H1 (cell line): ENCODE results near the gene SH2D5. TPM values are rescaled to one million over a fixed set of nuclear protein-coding genes. Genes with fewer than 3 reads are reported as not detected.
A peak's percentile ranks its signal among the peaks of the same experiment; 100 is the strongest.

Source experiments
- CTCF ChIA-PET: fragments of 300-600 bp; sonication (Branson Sonifier 250); formaldehyde crosslinking; loops from one replicate; lab custom pipeline; 2021; ENCODE audit not compliant: partially characterized antibody; lab: Charles Lee
- POLR2A ChIA-PET: fragments of 300-600 bp; sonication (Branson Sonifier 250); formaldehyde crosslinking; loops from one replicate; lab custom pipeline; 2021; ENCODE audit warnings: inconsistent platforms; ENCODE audit not compliant: partially characterized antibody; lab: Charles Lee
- DNase-seq, 2 experiments: peaks; one replicate each; pipeline versions ENCODE4 v3.0.0 to v3.0.0-alpha.2; 2010 to 2022; ENCODE audit warnings: low spot score in 2 of 2, low read depth in 1 of 2, mixed read lengths in 1 of 2
- FAIRE-seq: peaks from 2 replicates; lab custom pipeline; 2011; peaks lifted over from hg19 to GRCh38; lab: Jason Lieb, UNC
- H2AFZ ChIP-seq: 2 replicates; pipeline ENCODE4 v1.8.1; 2012; ENCODE audit warnings: low read length, inconsistent platforms
- H2AK5ac ChIP-seq: 2 replicates; pipeline ENCODE4 v1.6.1; 2013; ENCODE audit warnings: low read depth, low read length
- H2BK120ac ChIP-seq: replicated peaks from 2 replicates; pipeline ENCODE3; 2013; ENCODE audit warnings: low read depth, low read length, inconsistent platforms
- H2BK12ac ChIP-seq: 2 replicates; pipeline ENCODE4 v1.6.1; 2013; ENCODE audit warnings: low read depth, low read length
- H2BK15ac ChIP-seq: 2 replicates; pipeline ENCODE4 v1.6.1; 2013; ENCODE audit warnings: low read length
- H2BK20ac ChIP-seq: 2 replicates; pipeline ENCODE4 v1.6.1; 2013; ENCODE audit warnings: low read length
- H2BK5ac ChIP-seq: 2 replicates; pipeline ENCODE4 v1.6.1; 2013; ENCODE audit warnings: low read depth, low read length
- H3K14ac ChIP-seq: 2 replicates; pipeline ENCODE4 v1.6.1; 2013; ENCODE audit warnings: inconsistent platforms; ENCODE audit not compliant: insufficient read length
- H3K18ac ChIP-seq: 2 replicates; pipeline ENCODE4 v1.6.1; 2013; ENCODE audit warnings: low read length; ENCODE audit errors: extremely low read depth
- H3K23ac ChIP-seq: 2 replicates; pipeline ENCODE4 v1.6.1; 2013; ENCODE audit warnings: inconsistent platforms; ENCODE audit not compliant: insufficient read length
- H3K23me2 ChIP-seq: 2 replicates; pipeline ENCODE4 v1.6.1; 2013; ENCODE audit warnings: low read depth, low read length
- H3K27ac ChIP-seq: 2 replicates; pipeline ENCODE4 v1.6.1; 2011; ENCODE audit warnings: low read depth, low read length, inconsistent platforms
- H3K27me3 ChIP-seq, 4 experiments: replicated peaks in 1 of 4; 1 replicate in 1 of 4; 2 replicates in 3 of 4; pipeline versions ENCODE4 v1.6.1 to v1.8.1; 2011 to 2013; ENCODE audit warnings: low read length in 3 of 4, mild to moderate bottlenecking in 3 of 4, inconsistent platforms in 2 of 4, mixed read lengths in 2 of 4, moderate library complexity in 1 of 4; ENCODE audit not compliant: control insufficient read depth in 3 of 4, insufficient read depth in 3 of 4; ENCODE audit errors: extremely low read depth in 1 of 4
- H3K36me3 ChIP-seq, 4 experiments: 2 replicates each; pipeline versions ENCODE4 v1.6.1 to v1.8.1; 2011 to 2013; ENCODE audit warnings: mild to moderate bottlenecking in 4 of 4, low read length in 3 of 4, moderate library complexity in 2 of 4, control low read depth in 1 of 4, inconsistent platforms in 1 of 4; ENCODE audit not compliant: insufficient read depth in 4 of 4, control insufficient read depth in 2 of 4
- H3K4ac ChIP-seq: replicated peaks from 2 replicates; pipeline ENCODE3; 2013; ENCODE audit warnings: low read length, low read depth, mixed read lengths, inconsistent platforms; ENCODE audit not compliant: insufficient read length
- H3K4me1 ChIP-seq, 4 experiments: replicated peaks in 1 of 4; 1 replicate in 1 of 4; 2 replicates in 3 of 4; pipeline versions ENCODE4 v1.6.1 to v1.8.1; 2011 to 2013; ENCODE audit warnings: low read length in 3 of 4, inconsistent platforms in 2 of 4, mixed read lengths in 1 of 4; ENCODE audit not compliant: insufficient read depth in 4 of 4, control insufficient read depth in 3 of 4
- H3K4me2 ChIP-seq, 2 experiments: 2 replicates each; pipeline versions ENCODE4 v1.6.1 to v1.8.1; 2011 to 2013; ENCODE audit warnings: low read depth in 2 of 2, low read length in 2 of 2, control low read depth in 1 of 2, inconsistent platforms in 1 of 2, mild to moderate bottlenecking in 1 of 2; ENCODE audit not compliant: insufficient read depth in 1 of 2
- H3K4me3 ChIP-seq, 4 experiments: fragments of 200-600, 300-600 bp in 1 of 4; sonication (generic), shearing (Covaris generic), sonication (Bioruptor Twin) in 1 of 4; 2 replicates each; pipeline versions ENCODE4 v1.5.1 to v1.8.1; 2011 to 2016; ENCODE audit warnings: low read length in 4 of 4, low read depth in 3 of 4, control low read depth in 2 of 4, inconsistent platforms in 2 of 4, mild to moderate bottlenecking in 2 of 4, mixed read lengths in 1 of 4, moderate library complexity in 1 of 4; ENCODE audit not compliant: insufficient read depth in 2 of 4; ENCODE audit errors: extremely low read depth in 1 of 4
- H3K56ac ChIP-seq: replicated peaks from 2 replicates; pipeline ENCODE3; 2013; ENCODE audit warnings: low read depth, mild to moderate bottlenecking, mixed read lengths, low read length, inconsistent platforms; ENCODE audit not compliant: insufficient read length
- H3K79me1 ChIP-seq: 2 replicates; pipeline ENCODE4 v1.6.1; 2013; ENCODE audit warnings: low read depth, low read length, control low read depth
- H3K79me2 ChIP-seq, 2 experiments: 2 replicates each; pipeline versions ENCODE4 v1.6.1 to v1.8.1; 2012 to 2013; ENCODE audit warnings: low read length in 2 of 2, mild to moderate bottlenecking in 2 of 2, inconsistent platforms in 1 of 2; ENCODE audit not compliant: insufficient read depth in 2 of 2, control insufficient read depth in 1 of 2
- H3K9ac ChIP-seq, 4 experiments: replicated peaks in 1 of 4; 1 replicate in 1 of 4; 2 replicates in 3 of 4; pipeline versions ENCODE4 v1.6.1 to v1.8.1; 2011 to 2013; ENCODE audit warnings: low read depth in 3 of 4, low read length in 3 of 4, control low read depth in 2 of 4, mild to moderate bottlenecking in 2 of 4, moderate library complexity in 2 of 4, inconsistent platforms in 1 of 4; ENCODE audit errors: extremely low read depth in 1 of 4
- H3K9me3 ChIP-seq, 2 experiments: 2 replicates each; pipeline versions ENCODE4 v1.6.1 to v1.8.1; 2012 to 2013; ENCODE audit warnings: mild to moderate bottlenecking in 2 of 2, moderate library complexity in 2 of 2, control low read depth in 1 of 2, inconsistent platforms in 1 of 2, low read depth in 1 of 2, low read length in 1 of 2, mixed read lengths in 1 of 2; ENCODE audit not compliant: insufficient read depth in 2 of 2
- H4K20me1 ChIP-seq, 2 experiments: replicated peaks in 1 of 2; 2 replicates each; pipeline versions ENCODE3 to v1.8.1; 2011 to 2013; ENCODE audit warnings: inconsistent platforms in 2 of 2, low read length in 2 of 2, mild to moderate bottlenecking in 1 of 2; ENCODE audit not compliant: insufficient read depth in 2 of 2, control insufficient read depth in 1 of 2
- H4K5ac ChIP-seq: 2 replicates; pipeline ENCODE4 v1.6.1; 2013; ENCODE audit warnings: low read length, low read depth, mixed read lengths, inconsistent platforms; ENCODE audit not compliant: insufficient read length
- H4K8ac ChIP-seq: 2 replicates; pipeline ENCODE4 v1.8.0; 2013; ENCODE audit warnings: mild to moderate bottlenecking, moderate library complexity, low read length, inconsistent platforms; ENCODE audit not compliant: insufficient read depth; ENCODE audit errors: extremely low read depth
- H4K91ac ChIP-seq: replicated peaks from 2 replicates; pipeline ENCODE3; 2013; ENCODE audit warnings: low read length, mixed read lengths, inconsistent platforms; ENCODE audit not compliant: insufficient read length
- MAX ChIP-seq: IDR thresholded peaks from 2 replicates; pipeline ENCODE4 v1.6.1; 2012; ENCODE audit warnings: inconsistent platforms
- WGBS, 2 experiments: shearing (Covaris generic) in 1 of 2; methylation state at CpG; one replicate each; pipeline versions ENCODE4 v1.1.6 to v1.1.7; 2013 to 2015; ENCODE audit warnings: low lambda C conversion rate in 2 of 2, mixed read lengths in 2 of 2, inconsistent platforms in 1 of 2, low coverage in 1 of 2, missing lambda C conversion rate in 1 of 2; ENCODE audit not compliant: insufficient replicate concordance in 2 of 2, insufficient coverage in 1 of 2, insufficient read length in 1 of 2; ENCODE audit errors: extremely low coverage in 1 of 2, missing lambda C conversion rate in 1 of 2; 5-methylcytosine and 5-hydroxymethylcytosine counted together
- polyA plus RNA-seq, 7 experiments: library from polyadenylated mRNA; depleted of rRNA in 3 of 7; stranded (reverse) in 5 of 7; unstranded in 2 of 7; fragments of >200 nt in 5 of 7; fragments of 200-250 nt in 2 of 7; gene quantifications; 1 replicate in 5 of 7; 2 replicates in 1 of 7; 4 replicates in 1 of 7; pipeline versions ENCODE4 v1.2.1 to v1.2.3, GENCODE V29; 2011 to 2013; ENCODE audit warnings: missing spikeins in 2 of 7, mixed read lengths in 2 of 7
- total RNA-seq: library from RNA; stranded (reverse); fragmentation: NEBNext Ultra II Directional; extraction: Animal tissue kit (Norgen Biotek cat#: 25700); gene quantifications from 2 replicates; pipeline ENCODE4 v1.2.1, GENCODE V29; 2021

The SH2D5 gene
- total and polyA plus RNA-seq, 2 of the 8 experiments (the other 6 are each of a cell fraction or from before 2014, with no cell fraction given): 13.2 to 18.4 TPM

DNA sequence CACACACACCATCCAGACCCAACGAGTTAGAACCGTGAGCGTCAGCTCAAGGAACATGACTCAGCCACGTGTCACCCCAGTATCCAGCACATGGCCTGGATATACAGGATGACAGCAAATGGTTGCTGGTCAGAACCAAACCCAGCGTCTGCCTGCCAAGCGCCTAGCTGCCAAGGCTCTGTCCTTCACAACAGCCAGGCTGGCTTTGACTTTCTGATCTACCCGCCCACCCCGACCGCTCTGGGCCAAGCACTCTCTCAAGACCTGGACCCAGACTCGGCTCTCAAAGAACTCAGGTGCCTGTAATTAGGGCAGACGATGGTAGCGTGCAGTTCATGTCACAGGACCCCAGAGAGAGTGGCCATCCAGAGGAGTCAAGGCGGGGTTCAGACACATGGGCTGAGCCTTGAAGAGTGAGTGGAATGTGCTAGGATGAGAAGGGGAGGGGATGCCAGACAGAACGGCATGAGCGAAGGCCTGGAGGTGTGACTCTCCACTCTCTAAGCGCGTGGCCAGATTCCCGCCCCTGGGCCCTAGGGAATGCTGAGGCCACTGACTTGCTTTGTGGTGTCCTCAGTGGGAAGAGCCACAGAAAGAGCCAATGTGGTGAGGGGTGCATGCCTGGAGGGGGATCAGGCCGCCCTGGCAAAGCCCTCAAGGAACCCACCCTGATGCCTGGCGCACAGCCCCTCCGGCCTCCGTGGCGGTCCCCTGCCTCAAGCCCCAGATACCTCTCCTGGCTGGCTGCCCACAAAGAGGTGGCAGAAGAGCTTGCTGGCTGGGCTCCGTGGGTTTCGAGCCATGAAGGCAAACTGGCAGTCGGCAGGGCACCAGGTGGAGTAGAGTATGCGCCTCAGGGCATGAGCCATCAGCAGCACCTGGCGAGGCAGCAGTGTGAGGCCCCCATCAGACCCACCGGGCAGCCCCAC is 7.0 kb downstream of the SH2D5 start:
- Histone ChIP-seq H3K23ac (no peak overlapping the region), H3K9me3 (no peaks in the 10 kb centered on the region), H4K8ac (no peak overlapping the region; the same call in 1 of the 2 replicates), H2AFZ (no peak overlapping the region), H3K56ac (no peak overlapping the region), H2AK5ac (no peak overlapping the region), H2BK120ac (no peak overlapping the region), H3K27me3 (peaks cover 0 to 1% (median 0%) of the 10 kb centered on the region in 4 experiments; a peak in 4 of 7 replicates), H3K18ac (no peak overlapping the region), H3K27ac (no peak overlapping the region), H3K4me1 (peaks cover 0 to 32% (median 26%) of the 10 kb centered on the region in 4 experiments; a peak in 6 of 7 replicates), H3K79me2 (no peaks in the 10 kb centered on the region; a peak in 1 of 4 replicates), H3K36me3 (no peaks in the 10 kb centered on the region), H2BK15ac (no peak overlapping the region), H3K4ac (no peak overlapping the region), H2BK20ac (no peak overlapping the region), H2BK5ac (no peak overlapping the region; the same call in 1 of the 2 replicates), H3K9ac (no peak overlapping the region), H3K23me2 (no peaks in the 10 kb centered on the region), H3K4me2 (no peak overlapping the region), H3K14ac (no peak overlapping the region), H3K79me1 (no peaks in the 10 kb centered on the region), H4K91ac (no peak overlapping the region), H2BK12ac (no peak overlapping the region), H3K4me3 (no peak overlapping the region), H4K20me1 (peaks cover 0 to 5% of the 10 kb centered on the region in 2 experiments), H4K5ac (no peak overlapping the region)
- FAIRE-seq: no peak
- DNase-seq: no peak
- CTCF ChIA-PET: interaction anchor here (0.8 to 8.9 kb wide), 5 partner anchors 8 to 85 kb away, joined by 3 to 82 read pairs (median 3); no protein-coding TSS in a partner anchor
- POLR2A ChIA-PET: interaction anchor here (1.1 kb wide), 1 partner anchor 8 kb away, joined by 3 read pairs; no protein-coding TSS in a partner anchor
- 90% methylated on average over 29 of the region's 29 CpGs; no CpG with 5 or more reads in 1 of the 2 experiments for WGBS, 2 experiments
- TF ChIP-seq MAX: 0 out of 2 replicates have a peak, but pooled peaks have one; percentile 21
